Loucy (cell line): ENCODE measurements around the gene PI16.
"Not testable (repeated sequence)": the region's sequence is repeated elsewhere in the genome, so short reads cannot be mapped to it uniquely, and the experiment has no call there.

Experiments
- H2AFZ ChIP-seq: fragments of 200-600 bp; sonication (generic); 2 replicates; pipeline ENCODE4 v1.6.0; 2016; ENCODE audit warnings: antibody characterized with exemption, mild to moderate bottlenecking, low read length, moderate library complexity
- H3F3A ChIP-seq: fragments of 200-600 bp; 2 replicates; pipeline ENCODE4 v1.6.0; 2016; ENCODE audit warnings: antibody characterized with exemption, low read depth, mild to moderate bottlenecking
- H3K27me3 ChIP-seq: fragments of 200-600 bp; sonication (generic); 2 replicates; pipeline ENCODE4 v1.6.1; 2014; ENCODE audit warnings: low read length, mild to moderate bottlenecking; ENCODE audit not compliant: insufficient read depth, poor library complexity, severe bottlenecking
- H3K36me3 ChIP-seq: fragments of 200-600 bp; sonication (generic); 2 replicates; pipeline ENCODE4 v1.6.1; 2016; ENCODE audit warnings: low read length; ENCODE audit not compliant: insufficient read depth
- H3K4me1 ChIP-seq: fragments of 200-600 bp; sonication (generic); 2 replicates; pipeline ENCODE4 v1.5.1; 2014; ENCODE audit warnings: low read length, mild to moderate bottlenecking; ENCODE audit not compliant: insufficient read depth, poor library complexity, severe bottlenecking
- H3K4me2 ChIP-seq: fragments of 200-600 bp; sonication (generic); 2 replicates; pipeline ENCODE4 v1.6.0; 2014; ENCODE audit warnings: antibody characterized with exemption, low read length, low read depth, mild to moderate bottlenecking; ENCODE audit not compliant: poor library complexity, severe bottlenecking
- H3K4me3 ChIP-seq: fragments of 200-600 bp; sonication (generic); 2 replicates; pipeline ENCODE4 v1.5.1; 2014; ENCODE audit warnings: low read length, mild to moderate bottlenecking, mixed read lengths; ENCODE audit not compliant: poor library complexity, severe bottlenecking
- H3K79me2 ChIP-seq: fragments of 200-600 bp; sonication (generic); 2 replicates; pipeline ENCODE4 v1.6.1; 2014; ENCODE audit warnings: low read length; ENCODE audit not compliant: insufficient read depth
- H3K9ac ChIP-seq: fragments of 200-600 bp; sonication (generic); 2 replicates; pipeline ENCODE4 v1.6.0; 2014; ENCODE audit warnings: mild to moderate bottlenecking, low read depth, low read length, moderate library complexity; ENCODE audit not compliant: poor library complexity, severe bottlenecking
- H3K9me2 ChIP-seq: fragments of 200-600 bp; sonication (generic); replicated peaks from 2 replicates; pipeline ENCODE4 v1.6.1; 2016; ENCODE audit warnings: low read depth, low read length, mixed read lengths
- H3K9me3 ChIP-seq: fragments of 200-600 bp; sonication (generic); 2 replicates; pipeline ENCODE4 v1.6.1; 2014; ENCODE audit warnings: mild to moderate bottlenecking, antibody characterized with exemption, low read length, low read depth; ENCODE audit not compliant: insufficient read depth
- H4K20me1 ChIP-seq: fragments of 200-600 bp; sonication (generic); 2 replicates; pipeline ENCODE4 v1.6.0; 2014; ENCODE audit warnings: antibody characterized with exemption, low read length, mild to moderate bottlenecking; ENCODE audit not compliant: insufficient read depth, poor library complexity, severe bottlenecking
- CTCF ChIP-seq: fragments of 200-600 bp; sonication (generic); conservative IDR thresholded peaks from 2 replicates; pipeline ENCODE4 v1.5.1; 2014; ENCODE audit warnings: mild to moderate bottlenecking, antibody characterized with exemption, low read length
- EZH2phosphoT487 ChIP-seq: fragments of 200-600 bp; IDR thresholded peaks from 2 replicates; pipeline ENCODE4 v1.6.1; 2018; ENCODE audit warnings: antibody characterized with exemption, mild to moderate bottlenecking, moderate library complexity, borderline replicate concordance

PI16 gene

GRCh38 chr6:36986704-36987047 is 32.1 kb downstream of the PI16 start:
- TF ChIP-seq CTCF (no peak), EZH2phosphoT487 (no peak)
- H3K79me2 ChIP-seq: peaks cover 53% of the 10 kb centered on the region
- peak overlapping the region; percentile 88 for H3K9ac ChIP-seq

GRCh38 chr6:36989264-36989663 is 34.7 kb downstream of the PI16 start:
- H3K79me2 ChIP-seq: peaks cover 27% of the 10 kb centered on the region
- H3K4me1 ChIP-seq: peaks cover 11% of the 10 kb centered on the region

More at GRCh38 chr6:36986704-36987047, 32.1 kb downstream of the PI16 start:
- peak overlapping the region; percentile 84 for H3K4me2 ChIP-seq
- H3K4me3 ChIP-seq: peak overlapping the region; percentile 83
- peak overlapping the region; percentile 74 for H2AFZ ChIP-seq
- no peaks in the 10 kb centered on the region for H3K9me2 ChIP-seq
- peaks cover 32% of the 10 kb centered on the region for H3K4me1 ChIP-seq
- no peaks in the 10 kb centered on the region for H3K36me3 ChIP-seq
- peaks cover 3% of the 10 kb centered on the region for H3K27me3 ChIP-seq
- H3F3A ChIP-seq: no peaks in the 10 kb centered on the region
- H3K9me3 ChIP-seq: no peaks in the 10 kb centered on the region
- peaks cover 40% of the 10 kb centered on the region for H4K20me1 ChIP-seq

GRCh38 chr6:36990401-36990800 is 35.9 kb downstream of the PI16 start:
- not testable (repeated sequence) for H3K4me2 ChIP-seq, H3F3A ChIP-seq, H4K20me1 ChIP-seq, H3K27me3 ChIP-seq, H3K4me1 ChIP-seq, H3K9me2 ChIP-seq, H3K9ac ChIP-seq, H3K36me3 ChIP-seq, H3K4me3 ChIP-seq, H3K9me3 ChIP-seq, H2AFZ ChIP-seq
- peaks cover 15% of the 10 kb centered on the region for H3K79me2 ChIP-seq

More at GRCh38 chr6:36989264-36989663, 34.7 kb downstream of the PI16 start:
- H3K4me2 ChIP-seq: no peak overlapping the region
- H3K36me3 ChIP-seq: no peaks in the 10 kb centered on the region
- no peak overlapping the region for H3K4me3 ChIP-seq
- H3K9me3 ChIP-seq: no peaks in the 10 kb centered on the region
- H3F3A ChIP-seq: no peaks in the 10 kb centered on the region
- no peak overlapping the region for H3K9ac ChIP-seq
- peaks cover 17% of the 10 kb centered on the region for H4K20me1 ChIP-seq
- no peaks in the 10 kb centered on the region for H3K9me2 ChIP-seq
- TF ChIP-seq CTCF (no peak), EZH2phosphoT487 (no peak)
- peaks cover 3% of the 10 kb centered on the region for H3K27me3 ChIP-seq
- H2AFZ ChIP-seq: no peak overlapping the region
